H1 (cell line): Measurements from ENCODE around the gene PVR. TPM values are rescaled to one million over a fixed set of nuclear protein-coding genes. Genes with fewer than 3 reads are reported as not detected.

Experiments used
- BRCA1 ChIP-seq: IDR thresholded peaks from 2 replicates; pipeline ENCODE4 v1.6.1; 2012; ENCODE audit warnings: low read depth, low read length, improper control_type of control experiment
- CHD2 ChIP-seq: IDR thresholded peaks from 2 replicates; pipeline ENCODE4 v1.6.1; 2012; ENCODE audit warnings: low read length, improper control_type of control experiment
- FOSL1 ChIP-seq: IDR thresholded peaks from 2 replicates; pipeline ENCODE4 v1.6.1; 2011; ENCODE audit warnings: mild to moderate bottlenecking, low read depth, low read length, moderate library complexity; ENCODE audit not compliant: insufficient read depth
- KDM5A ChIP-seq: fragments of 200-600 bp; IDR thresholded peaks from 2 replicates; pipeline ENCODE4 v1.7.1; 2012; ENCODE audit warnings: mild to moderate bottlenecking, low read length, inconsistent platforms, mixed read lengths
- MAX ChIP-seq: IDR thresholded peaks from 2 replicates; pipeline ENCODE4 v1.6.1; 2012; ENCODE audit warnings: inconsistent platforms
- SIN3A ChIP-seq, 2 experiments: IDR thresholded peaks in 1 of 2; conservative IDR thresholded peaks in 1 of 2; 2 replicates each; pipeline ENCODE4 v1.6.1; 2011 to 2012; ENCODE audit warnings: low read length in 2 of 2, improper control_type of control experiment in 1 of 2, low read depth in 1 of 2, mild to moderate bottlenecking in 1 of 2
- TAF7 ChIP-seq: optimal IDR thresholded peaks from 2 replicates; pipeline ENCODE3; 2011; ENCODE audit warnings: low read depth, mild to moderate bottlenecking, inconsistent platforms, low read length, moderate library complexity, borderline replicate concordance
- polyA plus RNA-seq, 7 experiments: library from polyadenylated mRNA; depleted of rRNA in 3 of 7; stranded (reverse) in 5 of 7; unstranded in 2 of 7; fragments of >200 nt in 5 of 7; fragments of 200-250 nt in 2 of 7; gene quantifications; 1 replicate in 5 of 7; 2 replicates in 1 of 7; 4 replicates in 1 of 7; pipeline versions ENCODE4 v1.2.1 to v1.2.3, GENCODE V29; 2011 to 2013; ENCODE audit warnings: missing spikeins in 2 of 7, mixed read lengths in 2 of 7
- total RNA-seq: library from RNA; stranded (reverse); fragmentation: NEBNext Ultra II Directional; extraction: Animal tissue kit (Norgen Biotek cat#: 25700); gene quantifications from 2 replicates; pipeline ENCODE4 v1.2.1, GENCODE V29; 2021

Gene PVR
- total and polyA plus RNA-seq, 2 of the 8 experiments (the other 6 are each of a cell fraction or from before 2014, with no cell fraction given): 13.3 to 14.8 TPM

GRCh38 chr19:44615863-44616247 lies 27.9 kb upstream of the PVR start (continued):
- TF ChIP-seq SIN3A (conservative IDR thresholded peaks at IDR 0.05 in 1 of 2, IDR thresholded peaks at IDR 0.05 in 1 of 2; ENCODE audit: low read depth in 1 of 2, low read length in 2 of 2) (no peak), CHD2 (no peak), TAF7 (no peak), BRCA1 (no peak), FOSL1 (no peak), MAX (no peak), KDM5A (no peak)
- TF ChIP-seq, all 59 proteins: peak for 0
